H9 (cell line): Measurements from ENCODE around the gene ANKRD12. TPM values are rescaled to one million over a fixed set of nuclear protein-coding genes. Genes with fewer than 3 reads are reported as not detected.

Experiments
- DNase-seq: peaks from one replicate; pipeline ENCODE4 v3.0.0-alpha.2; 2017
- H2AFZ ChIP-seq: one replicate; pipeline ENCODE4 v1.6.1; 2013; ENCODE audit warnings: mild to moderate bottlenecking, low read length, control low read depth, moderate library complexity
- H2AK5ac ChIP-seq: 2 replicates; pipeline ENCODE4 v1.6.1; 2013; ENCODE audit warnings: low read length, control low read depth, mixed read lengths; ENCODE audit not compliant: insufficient read length
- H2BK120ac ChIP-seq: one replicate; pipeline ENCODE4 v1.6.1; 2013; ENCODE audit warnings: low read depth, mild to moderate bottlenecking, low read length, control low read depth, inconsistent platforms; ENCODE audit not compliant: poor library complexity, severe bottlenecking
- H2BK12ac ChIP-seq: 2 replicates; pipeline ENCODE4 v1.6.1; 2013; ENCODE audit warnings: low read length, control low read depth, mixed read lengths, low read depth; ENCODE audit not compliant: insufficient read length
- H2BK15ac ChIP-seq: 2 replicates; pipeline ENCODE4 v1.6.1; 2013; ENCODE audit warnings: low read depth, low read length, control low read depth
- H2BK20ac ChIP-seq: one replicate; pipeline ENCODE4 v1.6.1; 2013; ENCODE audit warnings: low read depth, mild to moderate bottlenecking, low read length, control low read depth, inconsistent platforms; ENCODE audit not compliant: poor library complexity, severe bottlenecking
- H2BK5ac ChIP-seq: 2 replicates; pipeline ENCODE4 v1.6.1; 2013; ENCODE audit warnings: low read length, control low read depth, mixed read lengths; ENCODE audit not compliant: insufficient read length
- H3K14ac ChIP-seq: 2 replicates; pipeline ENCODE4 v1.6.1; 2013; ENCODE audit warnings: low read length, control low read depth; ENCODE audit not compliant: insufficient read depth
- H3K18ac ChIP-seq: 2 replicates; pipeline ENCODE4 v1.6.1; 2013; ENCODE audit warnings: low read depth, mild to moderate bottlenecking, mixed read lengths, low read length, control low read depth; ENCODE audit not compliant: insufficient read length
- H3K23ac ChIP-seq: 2 replicates; pipeline ENCODE4 v1.6.1; 2013; ENCODE audit warnings: low read length, control low read depth, mixed read lengths, low read depth; ENCODE audit not compliant: insufficient read length
- H3K23me2 ChIP-seq: 2 replicates; pipeline ENCODE4 v1.6.1; 2013; ENCODE audit warnings: low read depth, mild to moderate bottlenecking, mixed read lengths, low read length, control low read depth; ENCODE audit not compliant: insufficient read length, poor library complexity, severe bottlenecking
- H3K27ac ChIP-seq: 2 replicates; pipeline ENCODE4 v1.5.1; 2013; ENCODE audit warnings: low read length, control low read depth, mixed read lengths, low read depth; ENCODE audit not compliant: insufficient read length
- H3K27me3 ChIP-seq: 2 replicates; pipeline ENCODE4 v1.6.1; 2013; ENCODE audit warnings: low read length, control low read depth, inconsistent platforms; ENCODE audit not compliant: insufficient read depth
- H3K4ac ChIP-seq: 2 replicates; pipeline ENCODE4 v1.6.1; 2013; ENCODE audit warnings: low read depth, mild to moderate bottlenecking, control low read depth, inconsistent platforms, low read length, moderate library complexity
- H3K4me1 ChIP-seq: 2 replicates; pipeline ENCODE4 v1.6.1; 2013; ENCODE audit warnings: low read length, control low read depth, inconsistent platforms; ENCODE audit not compliant: insufficient read depth
- H3K4me2 ChIP-seq: 2 replicates; pipeline ENCODE4 v1.6.1; 2013; ENCODE audit warnings: low read length, control low read depth, mixed read lengths; ENCODE audit not compliant: insufficient read length, insufficient read depth
- H3K56ac ChIP-seq: 2 replicates; pipeline ENCODE4 v1.6.1; 2013; ENCODE audit warnings: low read depth, mild to moderate bottlenecking, mixed read lengths, low read length, control low read depth; ENCODE audit not compliant: insufficient read length
- H3K79me1 ChIP-seq: 2 replicates; pipeline ENCODE4 v1.6.1; 2013; ENCODE audit warnings: low read depth, mild to moderate bottlenecking, moderate library complexity, low read length, control low read depth, inconsistent platforms; ENCODE audit not compliant: insufficient read depth, poor library complexity, severe bottlenecking
- H3K79me2 ChIP-seq: 2 replicates; pipeline ENCODE4 v1.6.1; 2013; ENCODE audit warnings: low read length, control low read depth, inconsistent platforms; ENCODE audit not compliant: insufficient read depth
- H3K9ac ChIP-seq: 2 replicates; pipeline ENCODE4 v1.6.1; 2013; ENCODE audit warnings: low read length, control low read depth, mixed read lengths; ENCODE audit not compliant: insufficient read length; ENCODE audit errors: extremely low read depth
- H3K9me3 ChIP-seq: one replicate; pipeline ENCODE4 v1.6.1; 2013; ENCODE audit warnings: low read depth, low read length, inconsistent platforms; ENCODE audit not compliant: control insufficient read depth
- H3T11ph ChIP-seq: one replicate; pipeline ENCODE4 v1.6.1; 2013; ENCODE audit warnings: mild to moderate bottlenecking, low read length, control low read depth, inconsistent platforms
- H4K20me1 ChIP-seq: one replicate; pipeline ENCODE4 v1.6.1; 2013; ENCODE audit not compliant: control insufficient read depth, insufficient read length, insufficient read depth
- H4K5ac ChIP-seq: 2 replicates; pipeline ENCODE4 v1.6.1; 2013; ENCODE audit warnings: low read depth, mild to moderate bottlenecking, mixed read lengths, low read length, control low read depth; ENCODE audit not compliant: insufficient read length
- H4K8ac ChIP-seq: replicated peaks from 2 replicates; pipeline ENCODE4 v1.6.1; 2013; ENCODE audit warnings: low read length, control low read depth, mixed read lengths, low read depth; ENCODE audit not compliant: insufficient read length
- H4K91ac ChIP-seq: 2 replicates; pipeline ENCODE4 v1.6.1; 2013; ENCODE audit warnings: low read depth, mild to moderate bottlenecking, moderate library complexity, mixed read lengths, low read length, control low read depth; ENCODE audit not compliant: insufficient read length
- H3K27ac Mint-ChIP-seq, 3 experiments: 2 replicates in 2 of 3; 3 replicates in 1 of 3; pipeline ENCODE4 v1.8.0; 2020 to 2021; ENCODE audit warnings: mixed read lengths in 3 of 3, mild to moderate bottlenecking in 1 of 3, moderate library complexity in 1 of 3
- H3K27me3 Mint-ChIP-seq: 2 replicates; pipeline ENCODE4 v1.8.0; 2021; ENCODE audit warnings: low read depth, mild to moderate bottlenecking, moderate library complexity, mixed read lengths
- H3K36me3 Mint-ChIP-seq, 3 experiments: 2 replicates in 2 of 3; 3 replicates in 1 of 3; pipeline ENCODE4 v1.8.0; 2020 to 2021; ENCODE audit warnings: low read depth in 3 of 3, mixed read lengths in 3 of 3; ENCODE audit not compliant: insufficient read depth in 1 of 3
- H3K4me1 Mint-ChIP-seq, 2 experiments: 2 replicates each; pipeline ENCODE4 v1.8.0; 2020; ENCODE audit warnings: mixed read lengths in 2 of 2
- H3K4me3 Mint-ChIP-seq, 2 experiments: 2 replicates in 1 of 2; 3 replicates in 1 of 2; pipeline ENCODE4 v1.8.0; 2020 to 2021; ENCODE audit warnings: mild to moderate bottlenecking in 2 of 2, mixed read lengths in 2 of 2, moderate library complexity in 1 of 2
- H3K9me3 Mint-ChIP-seq, 2 experiments: 2 replicates in 1 of 2; 3 replicates in 1 of 2; pipeline ENCODE4 v1.8.0; 2020; ENCODE audit warnings: mild to moderate bottlenecking in 2 of 2, mixed read lengths in 2 of 2, moderate library complexity in 1 of 2
- CTCF ChIP-seq: fragments of 200-600 bp; sonication (generic); conservative IDR thresholded peaks from 3 replicates; pipeline ENCODE4 v1.8.0; 2021; ENCODE audit warnings: antibody characterized with exemption, mild to moderate bottlenecking
- WGBS: extraction: QIAGEN DNeasy Blood & Tissue Kit; methylation state at CpG from one replicate; pipeline ENCODE4 v1.1.7; 2013; ENCODE audit warnings: missing lambda C conversion rate, low lambda C conversion rate, mixed read lengths; ENCODE audit not compliant: insufficient read length; ENCODE audit errors: extremely low coverage; 5-methylcytosine and 5-hydroxymethylcytosine counted together
- total RNA-seq: library from RNA; stranded (reverse); gene quantifications from 2 replicates; pipeline ENCODE4 v1.2.1, GENCODE V29; 2021

The ANKRD12 gene
- total RNA-seq, 1 experiment from 2014 or later = 38.9 TPM

- peak overlapping the region; percentile 87 to 94 for H3K4me3 Mint-ChIP-seq
- H4K5ac ChIP-seq = no peak overlapping the region
- no peak overlapping the region for H2BK15ac ChIP-seq
- no peak overlapping the region for H3T11ph ChIP-seq
- no peak overlapping the region for H3K23ac ChIP-seq
- no peak overlapping the region for H2AFZ ChIP-seq
- peaks cover 5% of the 10 kb centered on the region; the same call in 1 of the 2 replicates for H3K4me1 ChIP-seq
- no peak for TF ChIP-seq CTCF
- no peaks in the 10 kb centered on the region for H3K9me3 Mint-ChIP-seq
- peak overlapping the region; percentile 98 for H3K4me2 ChIP-seq
- no peak overlapping the region for H4K8ac ChIP-seq
- peaks cover 63 to 73% of the 10 kb centered on the region in 2 experiments for H3K4me1 Mint-ChIP-seq
- peak overlapping the region; percentile 56 to 95 (median 59); a peak in 6 of 7 replicates for H3K27ac Mint-ChIP-seq
- H3K9ac ChIP-seq = peak overlapping the region; percentile 32
- H3K27me3 ChIP-seq = no peaks in the 10 kb centered on the region
- DNase-seq = no peak
- no peak overlapping the region for H4K91ac ChIP-seq
- no peaks in the 10 kb centered on the region for H3K9me3 ChIP-seq
- no peak overlapping the region for H2BK120ac ChIP-seq
- peaks cover 2 to 23% (median 9%) of the 10 kb centered on the region in 3 experiments; a peak in 5 of 7 replicates for H3K36me3 Mint-ChIP-seq
- H2BK20ac ChIP-seq = no peak overlapping the region
- no peak overlapping the region for H3K56ac ChIP-seq
- no peaks in the 10 kb centered on the region for H3K79me1 ChIP-seq
- peaks cover 9% of the 10 kb centered on the region for H3K23me2 ChIP-seq
- WGBS = no CpG with 5 or more reads among the region's 5 CpGs
- no peak overlapping the region for H3K4ac ChIP-seq
- H2BK5ac ChIP-seq = no peak overlapping the region
- H3K14ac ChIP-seq = no peak overlapping the region
- H3K79me2 ChIP-seq = peaks cover 50% of the 10 kb centered on the region
- no peak overlapping the region for H2AK5ac ChIP-seq
- H2BK12ac ChIP-seq = no peak overlapping the region
- no peaks in the 10 kb centered on the region for H4K20me1 ChIP-seq
- H3K18ac ChIP-seq = no peak overlapping the region
- no peaks in the 10 kb centered on the region for H3K27me3 Mint-ChIP-seq
- no peak overlapping the region for H3K27ac ChIP-seq
Observed at GRCh38 chr18:9104244-9104901, 32.2 kb upstream of the ANKRD12 start.
